GM12878 (cell line): ENCODE results near the gene BRDT.

Experiments
- CREB1 ChIP-seq: IDR thresholded peaks from 2 replicates; pipeline ENCODE4 v1.6.1; 2012; ENCODE audit warnings: low read depth, mild to moderate bottlenecking, inconsistent platforms
- CTCF ChIP-seq, 3 experiments: IDR thresholded peaks in 2 of 3; conservative IDR thresholded peaks in 1 of 3; 2 replicates each; pipeline ENCODE4 v1.5.1; 2011; ENCODE audit warnings: low read depth in 3 of 3, low read length in 3 of 3, mild to moderate bottlenecking in 3 of 3, control low read depth in 2 of 3, moderate library complexity in 2 of 3, inconsistent platforms in 1 of 3, mixed read lengths in 1 of 3; ENCODE audit not compliant: control insufficient read depth in 2 of 3, insufficient read depth in 1 of 3; ENCODE audit errors: extremely low read depth in 1 of 3
- FOXK2 ChIP-seq: fragments of 450-650 bp; IDR thresholded peaks from 2 replicates; pipeline ENCODE4 v1.6.1; 2017; ENCODE audit warnings: mild to moderate bottlenecking, moderate library complexity
- HDGF ChIP-seq: fragments of 450-650 bp; IDR thresholded peaks from 2 replicates; pipeline ENCODE4 v1.6.1; 2016; ENCODE audit warnings: antibody characterized with exemption
- MXI1 ChIP-seq: fragments of 150-350 bp; IDR thresholded peaks from 2 replicates; pipeline ENCODE4 v1.6.1; 2011; ENCODE audit warnings: low read depth, mild to moderate bottlenecking, inconsistent platforms, low read length, improper control_type of control experiment
- PKNOX1 ChIP-seq: fragments of 450-650 bp; IDR thresholded peaks from 2 replicates; pipeline ENCODE4 v1.6.1; 2016; ENCODE audit warnings: mild to moderate bottlenecking
- YY1 ChIP-seq: IDR thresholded peaks from 2 replicates; pipeline ENCODE4 v1.6.1; 2011; ENCODE audit warnings: low read depth, mild to moderate bottlenecking, low read length

- TF ChIP-seq CTCF (IDR thresholded peaks at IDR 0.05 in 2 of 3, conservative IDR thresholded peaks at IDR 0.05 in 1 of 3; ENCODE audit: control insufficient read depth in 2 of 3, extremely low read depth in 1 of 3, insufficient read depth in 1 of 3, low read depth in 3 of 3, low read length in 3 of 3) (no peak), FOXK2 (no peak), YY1 (no peak), HDGF (no peak), MXI1 (no peak), CREB1 (no peak), PKNOX1 (no peak)
These were observed 23.4 kb upstream of the BRDT start for GRCh38 chr1:91925644-91926435.
